HepG2 (cell line): ENCODE measurements around the gene KDM4B. TPM values are rescaled to one million over a fixed set of nuclear protein-coding genes. Genes with fewer than 3 reads are reported as not detected.

Experiments
- ATAC-seq: fragments of 200-7000 bp; cut with Tn5 transposase; 3 replicates; pipeline ENCODE4 v1.9.1; 2020; ENCODE audit warnings: mild to moderate bottlenecking, moderate library complexity
- BruUV-seq: library from RNA; stranded (reverse); fragments of 400-500 nt; replicated peaks from 2 replicates; lab custom pipeline; 2021; lab: Mats Ljungman, UMichigan
- CTCF ChIA-PET: fragments of 300-600 bp; formaldehyde crosslinking; extraction: SDS; loops from one replicate; lab custom pipeline; 2021; ENCODE audit warnings: low total read pairs, inconsistent platforms, low intra/inter-chr PET ratio; lab: Yijun Ruan, JAX
- POLR2A ChIA-PET: fragments of 350-600 bp; sonication (Branson Sonifier 250); formaldehyde crosslinking; loops from one replicate; lab custom pipeline; 2020; ENCODE audit warnings: antibody characterized with exemption, inconsistent platforms; lab: Yijun Ruan, JAX
- DNase-seq: peaks from one replicate; pipeline ENCODE4 v3.0.0-alpha.2; 2015; ENCODE audit warnings: low spot score
- FAIRE-seq: peaks from 3 replicates; lab custom pipeline; 2011; peaks lifted over from hg19 to GRCh38; lab: Jason Lieb, UNC
- H2AFZ ChIP-seq: one replicate; pipeline ENCODE4 v1.6.1; 2011; ENCODE audit warnings: low read length, inconsistent platforms
- H3K27ac ChIP-seq: fragments of 300-600 bp; 3 replicates; pipeline ENCODE4 v1.8.0; 2011; ENCODE audit warnings: mixed run types, mild to moderate bottlenecking, mixed read lengths, low read length, inconsistent platforms; ENCODE audit not compliant: insufficient read depth; ENCODE audit errors: extremely low read length
- H3K27me3 ChIP-seq, 2 experiments: fragments of 200-600 bp in 1 of 2; 2 replicates in 1 of 2; 3 replicates in 1 of 2; pipeline versions ENCODE4 v1.6.0 to v1.8.0; 2011; ENCODE audit warnings: low read length in 2 of 2, mild to moderate bottlenecking in 2 of 2, moderate library complexity in 2 of 2, inconsistent platforms in 1 of 2; ENCODE audit not compliant: insufficient read depth in 2 of 2, control insufficient read depth in 1 of 2
- H3K36me3 ChIP-seq, 2 experiments: fragments of 200-600 bp in 1 of 2; replicated peaks in 1 of 2; 2 replicates in 1 of 2; 3 replicates in 1 of 2; pipeline versions ENCODE4 v1.5.1 to v1.8.0; 2011; ENCODE audit warnings: low read length in 2 of 2, inconsistent platforms in 1 of 2; ENCODE audit not compliant: insufficient read depth in 2 of 2, control insufficient read depth in 1 of 2
- H3K4me1 ChIP-seq: 2 replicates; pipeline ENCODE4 v1.5.1; 2012; ENCODE audit warnings: low read length, inconsistent platforms; ENCODE audit not compliant: insufficient read depth
- H3K4me2 ChIP-seq: 2 replicates; pipeline ENCODE4 v1.6.0; 2011; ENCODE audit warnings: low read depth, low read length, inconsistent platforms
- H3K4me3 ChIP-seq, 3 experiments: fragments of 200-600 bp in 1 of 3; sonication (generic), shearing (Covaris generic) in 1 of 3; replicated peaks in 1 of 3; 2 replicates each; pipeline ENCODE4 v1.5.1; 2011 to 2016; ENCODE audit warnings: low read length in 3 of 3, inconsistent platforms in 2 of 3, low read depth in 2 of 3, mild to moderate bottlenecking in 2 of 3, control low read depth in 1 of 3, mixed read lengths in 1 of 3; ENCODE audit not compliant: insufficient read depth in 1 of 3
- H3K79me2 ChIP-seq: one replicate; pipeline ENCODE4 v1.6.1; 2011; ENCODE audit warnings: low read length, inconsistent platforms; ENCODE audit not compliant: insufficient read depth
- H3K9ac ChIP-seq: 2 replicates; pipeline ENCODE4 v1.6.0; 2011; ENCODE audit warnings: mild to moderate bottlenecking, low read depth, low read length, inconsistent platforms; ENCODE audit not compliant: insufficient read depth
- H3K9me3 ChIP-seq: 2 replicates; pipeline ENCODE4 v1.5.1; 2012; ENCODE audit warnings: mild to moderate bottlenecking, low read length
- H4K20me1 ChIP-seq: 2 replicates; pipeline ENCODE4 v1.6.0; 2011; ENCODE audit warnings: inconsistent platforms, mild to moderate bottlenecking, low read length, moderate library complexity; ENCODE audit not compliant: insufficient read depth
- DMAP1 ChIP-seq: IDR thresholded peaks from 2 replicates; pipeline ENCODE4 v1.6.1; 2016
- EED ChIP-seq: sonication (generic); formaldehyde crosslinking; IDR thresholded peaks from 2 replicates; pipeline ENCODE4 v1.5.0; 2020; ENCODE audit warnings: mild to moderate bottlenecking, missing genetic modification reagents
- GFI1 ChIP-seq: sonication (generic); formaldehyde crosslinking; IDR thresholded peaks from 2 replicates; pipeline ENCODE4 v1.5.0; 2020; ENCODE audit warnings: missing genetic modification reagents, mild to moderate bottlenecking, borderline replicate concordance
- KAT7 ChIP-seq: IDR thresholded peaks from 2 replicates; pipeline ENCODE4 v1.6.1; 2018; ENCODE audit warnings: borderline replicate concordance, missing compliant biosample characterization
- MXD1 ChIP-seq: sonication (generic); formaldehyde crosslinking; IDR thresholded peaks from 2 replicates; pipeline ENCODE4 v1.4.0; 2020; ENCODE audit warnings: mild to moderate bottlenecking, missing genetic modification reagents
- TAF15 ChIP-seq: fragments of 200-400 bp; formaldehyde crosslinking; IDR thresholded peaks from one replicate; pipeline ENCODE4 v1.6.1; 2018; ENCODE audit warnings: mild to moderate bottlenecking, low read depth, low read length; ENCODE audit not compliant: poor library complexity, severe bottlenecking
- ZBTB38 ChIP-seq: sonication (generic); formaldehyde crosslinking; IDR thresholded peaks from 2 replicates; pipeline ENCODE4 v1.5.1; 2020; ENCODE audit warnings: mild to moderate bottlenecking, missing genetic modification reagents
- ZNF451 ChIP-seq: sonication (generic); formaldehyde crosslinking; IDR thresholded peaks from 2 replicates; pipeline ENCODE4 v1.5.0; 2020; ENCODE audit warnings: mild to moderate bottlenecking, missing genetic modification reagents
- ZNF773 ChIP-seq: sonication (generic); formaldehyde crosslinking; IDR thresholded peaks from 2 replicates; pipeline ENCODE4 v1.4.0; 2020; ENCODE audit warnings: missing genetic modification reagents, borderline replicate concordance
- WGBS: methylation state at CpG from one replicate; pipeline ENCODE4 v1.1.6; 2017; ENCODE audit warnings: low lambda C conversion rate; 5-methylcytosine and 5-hydroxymethylcytosine counted together
- in situ Hi-C: cut with HindIII; loops from 2 replicates; pipeline ENCODE4 v1.10.0; 2017; ENCODE audit warnings: low pct_unique_long_range_greater_than_20kb; ENCODE audit not compliant: extremely low pct_ligation_motif_present
- intact Hi-C: fragments of 100-400 bp; cut with micrococcal nuclease; formaldehyde crosslinking; loops from one replicate; pipeline ENCODE4 v1.10.0; 2022; ENCODE audit not compliant: unreplicated experiment
- polyA plus RNA-seq, 8 experiments: library from polyadenylated mRNA; depleted of rRNA in 3 of 8; stranded (reverse) in 7 of 8; unstranded in 1 of 8; fragments of >200 nt; fragmentation: Illumina TruSeq in 4 of 8; extraction: Trizol in 4 of 8; gene quantifications; 2 replicates each; pipeline versions ENCODE4 v1.2.1 to v1.2.3, GENCODE V29; 2011 to 2016; ENCODE audit warnings: low read depth in 4 of 8, missing spikeins in 1 of 8, mixed read lengths in 1 of 8; ENCODE audit not compliant: insufficient read depth in 1 of 8
- total RNA-seq, 5 experiments: library from RNA; depleted of rRNA; stranded (reverse); fragments of >200 nt; fragmentation: Illumina TruSeq; extraction: Trizol; gene quantifications; 2 replicates each; pipeline ENCODE4 v1.2.3, GENCODE V29; 2016; ENCODE audit warnings: low read depth in 1 of 5
- TF ChIP-seq, protein P1 (sequence below): sonication (generic); formaldehyde crosslinking; IDR thresholded peaks from 2 replicates; pipeline ENCODE4 v1.4.0; 2020; ENCODE audit warnings: missing genetic modification reagents, mild to moderate bottlenecking, borderline replicate concordance
- TF ChIP-seq, protein P2 (sequence below): sonication (generic); formaldehyde crosslinking; IDR thresholded peaks from 2 replicates; pipeline ENCODE4 v1.4.0; 2020; ENCODE audit warnings: missing genetic modification reagents
- TF ChIP-seq, protein P3 (sequence below): sonication (generic); formaldehyde crosslinking; IDR thresholded peaks from 2 replicates; pipeline ENCODE4 v1.5.1; 2020; ENCODE audit warnings: missing genetic modification reagents, mild to moderate bottlenecking, borderline replicate concordance
- TF ChIP-seq, protein P4 (sequence below): sonication (generic); formaldehyde crosslinking; conservative IDR thresholded peaks from 2 replicates; pipeline ENCODE4 v1.4.0; 2020; ENCODE audit warnings: missing genetic modification reagents

The KDM4B gene
- total and polyA plus RNA-seq, 2 of the 13 experiments (the other 11 are each of a cell fraction or from before 2014, with no cell fraction given) = 4.9 to 14.6 TPM

GRCh38 chr19:5042556-5042955 is 73.6 kb downstream of the KDM4B start:
- peaks cover 24% of the 10 kb centered on the region for H3K4me1 ChIP-seq
- in situ Hi-C loops (no loop called here), intact Hi-C loops (no loop called here)
- TF ChIP-seq ZNF451 (CRISPR knock-in tag) (no peak), EED (CRISPR knock-in tag) (no peak), DMAP1 (no peak), GFI1 (CRISPR knock-in tag) (no peak), KAT7 (no peak), ZBTB38 (CRISPR knock-in tag) (0 out of 2 replicates have a peak, but pooled peaks have one; percentile 18), MXD1 (no peak), TAF15 (no peak), ZNF773 (CRISPR knock-in tag) (no peak)
- TF ChIP-seq, protein P1, sequence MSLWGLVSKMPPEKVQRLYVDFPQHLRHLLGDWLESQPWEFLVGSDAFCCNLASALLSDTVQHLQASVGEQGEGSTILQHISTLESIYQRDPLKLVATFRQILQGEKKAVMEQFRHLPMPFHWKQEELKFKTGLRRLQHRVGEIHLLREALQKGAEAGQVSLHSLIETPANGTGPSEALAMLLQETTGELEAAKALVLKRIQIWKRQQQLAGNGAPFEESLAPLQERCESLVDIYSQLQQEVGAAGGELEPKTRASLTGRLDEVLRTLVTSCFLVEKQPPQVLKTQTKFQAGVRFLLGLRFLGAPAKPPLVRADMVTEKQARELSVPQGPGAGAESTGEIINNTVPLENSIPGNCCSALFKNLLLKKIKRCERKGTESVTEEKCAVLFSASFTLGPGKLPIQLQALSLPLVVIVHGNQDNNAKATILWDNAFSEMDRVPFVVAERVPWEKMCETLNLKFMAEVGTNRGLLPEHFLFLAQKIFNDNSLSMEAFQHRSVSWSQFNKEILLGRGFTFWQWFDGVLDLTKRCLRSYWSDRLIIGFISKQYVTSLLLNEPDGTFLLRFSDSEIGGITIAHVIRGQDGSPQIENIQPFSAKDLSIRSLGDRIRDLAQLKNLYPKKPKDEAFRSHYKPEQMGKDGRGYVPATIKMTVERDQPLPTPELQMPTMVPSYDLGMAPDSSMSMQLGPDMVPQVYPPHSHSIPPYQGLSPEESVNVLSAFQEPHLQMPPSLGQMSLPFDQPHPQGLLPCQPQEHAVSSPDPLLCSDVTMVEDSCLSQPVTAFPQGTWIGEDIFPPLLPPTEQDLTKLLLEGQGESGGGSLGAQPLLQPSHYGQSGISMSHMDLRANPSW (CRISPR knock-in tag) = no peak
- TF ChIP-seq, protein P2, sequence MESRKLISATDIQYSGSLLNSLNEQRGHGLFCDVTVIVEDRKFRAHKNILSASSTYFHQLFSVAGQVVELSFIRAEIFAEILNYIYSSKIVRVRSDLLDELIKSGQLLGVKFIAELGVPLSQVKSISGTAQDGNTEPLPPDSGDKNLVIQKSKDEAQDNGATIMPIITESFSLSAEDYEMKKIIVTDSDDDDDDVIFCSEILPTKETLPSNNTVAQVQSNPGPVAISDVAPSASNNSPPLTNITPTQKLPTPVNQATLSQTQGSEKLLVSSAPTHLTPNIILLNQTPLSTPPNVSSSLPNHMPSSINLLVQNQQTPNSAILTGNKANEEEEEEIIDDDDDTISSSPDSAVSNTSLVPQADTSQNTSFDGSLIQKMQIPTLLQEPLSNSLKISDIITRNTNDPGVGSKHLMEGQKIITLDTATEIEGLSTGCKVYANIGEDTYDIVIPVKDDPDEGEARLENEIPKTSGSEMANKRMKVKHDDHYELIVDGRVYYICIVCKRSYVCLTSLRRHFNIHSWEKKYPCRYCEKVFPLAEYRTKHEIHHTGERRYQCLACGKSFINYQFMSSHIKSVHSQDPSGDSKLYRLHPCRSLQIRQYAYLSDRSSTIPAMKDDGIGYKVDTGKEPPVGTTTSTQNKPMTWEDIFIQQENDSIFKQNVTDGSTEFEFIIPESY (CRISPR knock-in tag) = 0 out of 2 replicates have a peak, but pooled peaks have one; percentile 29
- TF ChIP-seq, protein P3, sequence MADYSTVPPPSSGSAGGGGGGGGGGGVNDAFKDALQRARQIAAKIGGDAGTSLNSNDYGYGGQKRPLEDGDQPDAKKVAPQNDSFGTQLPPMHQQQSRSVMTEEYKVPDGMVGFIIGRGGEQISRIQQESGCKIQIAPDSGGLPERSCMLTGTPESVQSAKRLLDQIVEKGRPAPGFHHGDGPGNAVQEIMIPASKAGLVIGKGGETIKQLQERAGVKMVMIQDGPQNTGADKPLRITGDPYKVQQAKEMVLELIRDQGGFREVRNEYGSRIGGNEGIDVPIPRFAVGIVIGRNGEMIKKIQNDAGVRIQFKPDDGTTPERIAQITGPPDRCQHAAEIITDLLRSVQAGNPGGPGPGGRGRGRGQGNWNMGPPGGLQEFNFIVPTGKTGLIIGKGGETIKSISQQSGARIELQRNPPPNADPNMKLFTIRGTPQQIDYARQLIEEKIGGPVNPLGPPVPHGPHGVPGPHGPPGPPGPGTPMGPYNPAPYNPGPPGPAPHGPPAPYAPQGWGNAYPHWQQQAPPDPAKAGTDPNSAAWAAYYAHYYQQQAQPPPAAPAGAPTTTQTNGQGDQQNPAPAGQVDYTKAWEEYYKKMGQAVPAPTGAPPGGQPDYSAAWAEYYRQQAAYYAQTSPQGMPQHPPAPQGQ = no peak
- TF ChIP-seq, protein P4, sequence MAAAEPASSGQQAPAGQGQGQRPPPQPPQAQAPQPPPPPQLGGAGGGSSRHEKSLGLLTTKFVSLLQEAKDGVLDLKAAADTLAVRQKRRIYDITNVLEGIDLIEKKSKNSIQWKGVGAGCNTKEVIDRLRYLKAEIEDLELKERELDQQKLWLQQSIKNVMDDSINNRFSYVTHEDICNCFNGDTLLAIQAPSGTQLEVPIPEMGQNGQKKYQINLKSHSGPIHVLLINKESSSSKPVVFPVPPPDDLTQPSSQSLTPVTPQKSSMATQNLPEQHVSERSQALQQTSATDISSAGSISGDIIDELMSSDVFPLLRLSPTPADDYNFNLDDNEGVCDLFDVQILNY (CRISPR knock-in tag) = no peak
- no peak overlapping the region for H3K9ac ChIP-seq
- POLR2A ChIA-PET = no interaction called here
- H2AFZ ChIP-seq = no peak overlapping the region
- H3K79me2 ChIP-seq = no peaks in the 10 kb centered on the region
- no peak overlapping the region for H3K4me3 ChIP-seq
- CTCF ChIA-PET = no interaction called here
- DNase-seq (no peak), ATAC-seq (no peak), FAIRE-seq (no peak)
- peaks cover 29% of the 10 kb centered on the region for H4K20me1 ChIP-seq
- BruUV-seq = TSS peak; percentile 39
- H3K4me2 ChIP-seq = no peak overlapping the region
- peaks cover 24 to 33% of the 10 kb centered on the region in 2 experiments; a peak in 4 of 5 replicates for H3K36me3 ChIP-seq
- WGBS = 96% methylated on average over 17 of the region's 18 CpGs
- H3K27me3 ChIP-seq = no peaks in the 10 kb centered on the region
- H3K9me3 ChIP-seq = no peaks in the 10 kb centered on the region
- H3K27ac ChIP-seq = no peak overlapping the region
